ENCODE measurements around the gene NKD1.

- no peak for TF ChIP-seq CTCF (IDR thresholded peaks at IDR 0.05)
- no peak for TF ChIP-seq POLR2AphosphoS5 (IDR thresholded peaks at IDR 0.05; ENCODE audit: insufficient read depth in 1 of 2, low read depth in 1 of 2)
- TF ChIP-seq POLR2A (IDR thresholded peaks at IDR 0.05): no peak
Measured at GRCh38 chr16:50643192-50643591, 95.0 kb downstream of the NKD1 start.

All from vagina (tissue), 2 donors.